ENCODE results near the gene GPC6. TPM values are rescaled to one million over a fixed set of nuclear protein-coding genes. Genes with fewer than 3 reads are reported as not detected.

GPC6 gene
- total RNA-seq, 1 donor from 2014 or later: 16.1 TPM

DNA sequence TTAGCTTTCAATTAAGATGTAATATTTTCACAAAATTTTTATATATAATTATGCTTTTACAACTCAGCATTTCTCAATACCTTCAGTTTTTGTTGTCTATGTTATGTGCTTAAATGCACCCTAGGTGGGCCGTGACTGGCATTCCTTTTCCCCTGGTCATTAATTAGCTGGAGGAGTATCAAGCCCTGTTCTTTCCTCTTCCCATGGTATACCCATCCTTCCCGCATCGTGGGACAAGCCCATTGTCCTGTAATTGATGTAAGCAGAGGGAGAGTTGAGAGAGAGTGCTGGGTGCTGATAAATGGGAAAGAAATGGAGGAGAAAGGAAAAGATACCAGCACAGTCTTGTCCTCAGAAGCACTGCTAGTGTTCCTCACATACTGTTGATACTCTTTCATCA, 591.7 kb downstream of the GPC6 start:
- Mint-ChIP-seq H3K4me1 (ENCODE audit: unreplicated experiment) (no peaks in the 10 kb centered on the region), H3K4me3 (ENCODE audit: unreplicated experiment) (no peak overlapping the region), H3K9me3 (ENCODE audit: unreplicated experiment) (no peaks in the 10 kb centered on the region), H3K27ac (ENCODE audit: unreplicated experiment) (no peak overlapping the region), H3K36me3 (ENCODE audit: low read depth, unreplicated experiment) (no peaks in the 10 kb centered on the region), H3K27me3 (ENCODE audit: unreplicated experiment) (no peaks in the 10 kb centered on the region)
- DNase-seq (ENCODE audit: low spot score): no peak
- TF ChIP-seq, protein P1, sequence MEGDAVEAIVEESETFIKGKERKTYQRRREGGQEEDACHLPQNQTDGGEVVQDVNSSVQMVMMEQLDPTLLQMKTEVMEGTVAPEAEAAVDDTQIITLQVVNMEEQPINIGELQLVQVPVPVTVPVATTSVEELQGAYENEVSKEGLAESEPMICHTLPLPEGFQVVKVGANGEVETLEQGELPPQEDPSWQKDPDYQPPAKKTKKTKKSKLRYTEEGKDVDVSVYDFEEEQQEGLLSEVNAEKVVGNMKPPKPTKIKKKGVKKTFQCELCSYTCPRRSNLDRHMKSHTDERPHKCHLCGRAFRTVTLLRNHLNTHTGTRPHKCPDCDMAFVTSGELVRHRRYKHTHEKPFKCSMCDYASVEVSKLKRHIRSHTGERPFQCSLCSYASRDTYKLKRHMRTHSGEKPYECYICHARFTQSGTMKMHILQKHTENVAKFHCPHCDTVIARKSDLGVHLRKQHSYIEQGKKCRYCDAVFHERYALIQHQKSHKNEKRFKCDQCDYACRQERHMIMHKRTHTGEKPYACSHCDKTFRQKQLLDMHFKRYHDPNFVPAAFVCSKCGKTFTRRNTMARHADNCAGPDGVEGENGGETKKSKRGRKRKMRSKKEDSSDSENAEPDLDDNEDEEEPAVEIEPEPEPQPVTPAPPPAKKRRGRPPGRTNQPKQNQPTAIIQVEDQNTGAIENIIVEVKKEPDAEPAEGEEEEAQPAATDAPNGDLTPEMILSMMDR (IDR thresholded peaks at IDR 0.05; ENCODE audit: unreplicated experiment): no peak

DNA sequence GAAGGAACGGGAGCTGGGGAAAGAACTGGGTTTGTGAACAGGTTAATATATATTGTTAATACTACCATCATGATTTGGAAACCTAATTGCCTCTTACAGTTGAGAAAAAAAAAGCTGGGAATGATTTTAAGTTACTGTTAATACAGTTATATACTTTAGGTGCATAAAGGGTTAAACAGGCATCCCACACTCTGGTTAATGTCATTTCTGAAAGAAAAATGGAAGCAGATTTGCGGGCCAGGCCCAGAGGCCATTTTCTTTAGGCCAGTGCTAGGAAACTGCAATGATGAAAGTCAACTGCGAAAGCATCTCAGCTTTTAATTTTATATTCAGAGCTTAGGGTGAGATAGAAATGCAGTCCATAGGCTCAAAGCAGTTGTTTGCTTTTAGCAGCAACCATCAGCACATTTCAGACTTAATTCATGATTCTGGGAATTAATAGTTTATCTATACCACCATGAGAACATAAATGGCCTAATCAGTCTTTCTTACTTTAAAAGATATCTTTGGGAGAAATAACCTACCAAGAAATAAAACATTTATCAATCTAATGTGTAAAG, 592.8 kb downstream of the GPC6 start:
- Mint-ChIP-seq H3K27me3 (ENCODE audit: unreplicated experiment) (no peaks in the 10 kb centered on the region), H3K4me1 (ENCODE audit: unreplicated experiment) (no peaks in the 10 kb centered on the region), H3K27ac (ENCODE audit: unreplicated experiment) (no peak overlapping the region), H3K9me3 (ENCODE audit: unreplicated experiment) (no peaks in the 10 kb centered on the region), H3K4me3 (ENCODE audit: unreplicated experiment) (no peak overlapping the region), H3K36me3 (ENCODE audit: low read depth, unreplicated experiment) (no peaks in the 10 kb centered on the region)
- TF ChIP-seq, protein P1 (IDR thresholded peaks at IDR 0.05; ENCODE audit: unreplicated experiment): no peak
- no peak for DNase-seq (ENCODE audit: low spot score)

DNA sequence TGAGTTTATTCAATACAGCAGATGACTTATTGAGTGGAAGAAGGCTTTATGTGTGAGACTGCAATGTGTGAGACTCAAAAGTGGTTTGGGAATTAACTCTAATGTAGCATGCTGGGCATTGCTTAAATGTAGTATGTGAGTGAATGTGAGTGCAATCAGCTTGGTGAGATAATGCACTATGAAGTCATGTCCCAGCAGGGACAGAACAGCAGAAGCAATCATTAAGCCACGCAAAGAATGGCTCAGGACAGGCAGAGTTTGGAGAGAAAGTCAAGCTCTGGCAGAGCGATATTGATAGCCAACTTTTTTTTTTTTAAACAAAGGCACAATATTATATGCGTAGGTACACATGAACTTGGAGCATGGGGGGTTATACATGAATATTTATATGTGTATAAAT, 597.7 kb downstream of the GPC6 start:
- no peaks in the 10 kb centered on the region for H3K9me3 Mint-ChIP-seq (ENCODE audit: unreplicated experiment)
- H3K27me3 Mint-ChIP-seq (ENCODE audit: unreplicated experiment): no peaks in the 10 kb centered on the region
- TF ChIP-seq, protein P1 (IDR thresholded peaks at IDR 0.05; ENCODE audit: unreplicated experiment): no peak
- no peak overlapping the region for H3K27ac Mint-ChIP-seq (ENCODE audit: unreplicated experiment)
- no peaks in the 10 kb centered on the region for H3K36me3 Mint-ChIP-seq (ENCODE audit: low read depth, unreplicated experiment)
- no peak overlapping the region for H3K4me3 Mint-ChIP-seq (ENCODE audit: unreplicated experiment)
- H3K4me1 Mint-ChIP-seq (ENCODE audit: unreplicated experiment): no peaks in the 10 kb centered on the region
- no peak for DNase-seq (ENCODE audit: low spot score)

DNA sequence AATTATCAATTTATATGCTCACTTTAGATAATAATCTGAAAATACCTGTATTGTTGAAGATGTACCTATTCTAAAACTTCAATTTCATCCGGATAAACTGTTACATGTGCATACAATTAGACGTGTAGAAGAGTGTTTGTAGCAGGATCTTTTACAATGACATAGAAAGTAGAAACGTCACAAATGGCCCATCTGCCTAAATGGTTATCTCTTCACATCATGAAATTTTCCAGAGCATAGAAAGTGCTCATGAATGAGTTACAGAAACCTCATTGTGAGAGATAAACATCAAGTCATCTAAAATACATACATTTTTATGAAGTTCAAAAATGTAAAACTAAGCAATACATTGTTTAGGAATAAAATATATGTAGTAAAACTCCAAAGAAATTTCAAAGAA, 607.4 kb downstream of the GPC6 start:
- Mint-ChIP-seq H3K27ac (ENCODE audit: unreplicated experiment) (no peak overlapping the region), H3K9me3 (ENCODE audit: unreplicated experiment) (no peaks in the 10 kb centered on the region), H3K4me3 (ENCODE audit: unreplicated experiment) (no peak overlapping the region), H3K4me1 (ENCODE audit: unreplicated experiment) (no peaks in the 10 kb centered on the region), H3K36me3 (ENCODE audit: low read depth, unreplicated experiment) (no peaks in the 10 kb centered on the region), H3K27me3 (ENCODE audit: unreplicated experiment) (no peaks in the 10 kb centered on the region)
- TF ChIP-seq, protein P1 (IDR thresholded peaks at IDR 0.05; ENCODE audit: unreplicated experiment): no peak
- no peak for DNase-seq (ENCODE audit: low spot score)

DNA sequence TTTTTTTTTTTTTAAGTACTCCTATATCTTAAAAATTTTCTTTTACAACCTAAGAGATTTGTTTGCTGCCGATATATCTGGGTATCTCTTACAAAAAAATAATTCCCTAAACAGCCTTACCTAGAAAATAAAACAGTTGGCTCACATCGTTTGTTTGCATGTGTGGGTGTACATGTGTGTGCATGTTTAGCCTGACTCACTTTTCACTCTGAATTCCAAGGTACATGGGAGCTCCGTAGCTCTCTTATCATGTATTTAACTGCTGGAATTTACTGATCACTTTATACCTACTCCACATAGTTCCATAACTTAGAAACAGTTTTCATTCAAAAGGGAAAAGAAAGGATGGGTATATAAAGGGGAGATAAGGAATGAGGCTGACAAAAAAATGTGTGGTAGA, 616.5 kb downstream of the GPC6 start:
- no peaks in the 10 kb centered on the region for H3K9me3 Mint-ChIP-seq (ENCODE audit: unreplicated experiment)
- H3K4me3 Mint-ChIP-seq (ENCODE audit: unreplicated experiment): no peak overlapping the region
- TF ChIP-seq, protein P1 (IDR thresholded peaks at IDR 0.05; ENCODE audit: unreplicated experiment): no peak
- DNase-seq (ENCODE audit: low spot score): no peak
- H3K4me1 Mint-ChIP-seq (ENCODE audit: unreplicated experiment): no peaks in the 10 kb centered on the region
- H3K27me3 Mint-ChIP-seq (ENCODE audit: unreplicated experiment): peaks cover 1% of the 10 kb centered on the region
- H3K27ac Mint-ChIP-seq (ENCODE audit: unreplicated experiment): no peak overlapping the region
- H3K36me3 Mint-ChIP-seq (ENCODE audit: low read depth, unreplicated experiment): no peaks in the 10 kb centered on the region

Data from endothelial cell (in vitro differentiated cells).